Endothelial cell of umbilical vein (primary cell): ENCODE measurements around the gene USP34. TPM values are rescaled to one million over a fixed set of nuclear protein-coding genes. Genes with fewer than 3 reads are reported as not detected.

ENCODE experiments used
- BruUV-seq: library from RNA; stranded (reverse); fragments of 400-500 nt; replicated peaks from 2 replicates; lab custom pipeline; 2021; lab: Mats Ljungman, UMichigan
- CTCF ChIA-PET: fragments of 300-600, 350-600 bp; sonication (Branson Sonifier 250); formaldehyde crosslinking; loops from one replicate; lab custom pipeline; 2021; ENCODE audit warnings: antibody characterized with exemption, inconsistent platforms; lab: Charles Lee
- POLR2A ChIA-PET: fragments of 300-600, 350-600 bp; sonication (Branson Sonifier 250); formaldehyde crosslinking; loops from one replicate; lab custom pipeline; 2021; ENCODE audit warnings: antibody characterized with exemption, inconsistent platforms; lab: Charles Lee
- DNase-seq: peaks from one replicate; pipeline ENCODE4 v3.0.0-alpha.2; 2011; ENCODE audit warnings: low read depth, low spot score
- FAIRE-seq: peaks from 2 replicates; lab custom pipeline; 2011; peaks lifted over from hg19 to GRCh38; lab: Jason Lieb, UNC
- H2AFZ ChIP-seq: 2 replicates; pipeline ENCODE4 v1.6.0; 2012; ENCODE audit warnings: low read depth, low read length, control low read depth, inconsistent platforms
- H3K27ac ChIP-seq: 2 replicates; pipeline ENCODE4 v1.5.1; 2011; ENCODE audit warnings: low read depth, mild to moderate bottlenecking, control low read depth, low read length, moderate library complexity; ENCODE audit not compliant: insufficient read depth
- H3K27me3 ChIP-seq, 2 experiments: 2 replicates each; pipeline versions ENCODE4 v1.6.0 to v1.6.1; 2011; ENCODE audit warnings: low read length in 2 of 2, mixed read lengths in 1 of 2; ENCODE audit not compliant: control insufficient read depth in 2 of 2, insufficient read depth in 2 of 2
- H3K36me3 ChIP-seq, 2 experiments: 2 replicates in 1 of 2; 3 replicates in 1 of 2; pipeline ENCODE4 v1.5.1; 2011; ENCODE audit warnings: low read length in 2 of 2, mild to moderate bottlenecking in 1 of 2, moderate library complexity in 1 of 2; ENCODE audit not compliant: control insufficient read depth in 2 of 2, insufficient read depth in 2 of 2; ENCODE audit errors: extremely low read depth in 1 of 2
- H3K4me1 ChIP-seq: 3 replicates; pipeline ENCODE4 v1.5.1; 2011; ENCODE audit warnings: mild to moderate bottlenecking, low read length; ENCODE audit not compliant: control insufficient read depth, insufficient read depth; ENCODE audit errors: extremely low read depth
- H3K4me2 ChIP-seq: 2 replicates; pipeline ENCODE4 v1.6.1; 2011; ENCODE audit warnings: low read length, control low read depth, mixed read lengths; ENCODE audit not compliant: insufficient read depth
- H3K4me3 ChIP-seq, 3 experiments: fragments of 200-600 bp in 1 of 3; sonication (generic), shearing (Covaris generic) in 1 of 3; replicated peaks in 1 of 3; 2 replicates each; pipeline ENCODE4 v1.5.1; 2011 to 2016; ENCODE audit warnings: control low read depth in 3 of 3, low read length in 3 of 3, mild to moderate bottlenecking in 2 of 3, inconsistent platforms in 1 of 3, low read depth in 1 of 3, moderate library complexity in 1 of 3; ENCODE audit not compliant: insufficient read depth in 1 of 3
- H3K79me2 ChIP-seq: 2 replicates; pipeline ENCODE4 v1.6.0; 2012; ENCODE audit warnings: low read length, inconsistent platforms; ENCODE audit not compliant: control insufficient read depth, insufficient read depth
- H3K9ac ChIP-seq: replicated peaks from 2 replicates; pipeline ENCODE3; 2011; ENCODE audit warnings: low read length, control low read depth; ENCODE audit not compliant: insufficient read depth; ENCODE audit errors: extremely low read depth
- H3K9me1 ChIP-seq: replicated peaks from 3 replicates; pipeline ENCODE4 v1.6.0; 2011; ENCODE audit warnings: mild to moderate bottlenecking, low read length; ENCODE audit not compliant: control insufficient read depth, insufficient read depth; ENCODE audit errors: extremely low read depth
- H3K9me3 ChIP-seq: replicated peaks from 2 replicates; pipeline ENCODE4 v1.5.1; 2012; ENCODE audit warnings: low read length, inconsistent platforms; ENCODE audit not compliant: control insufficient read depth, insufficient read depth
- H4K20me1 ChIP-seq: replicated peaks from 2 replicates; pipeline ENCODE3; 2011; ENCODE audit warnings: mild to moderate bottlenecking, low read length; ENCODE audit not compliant: control insufficient read depth, insufficient read depth; ENCODE audit errors: extremely low read depth
- CTCF ChIP-seq, 2 donors: IDR thresholded peaks; 1 replicate in 1 of 2; 2 replicates in 1 of 2; pipeline ENCODE4 v1.5.1; 2011; ENCODE audit warnings: low read length in 2 of 2, mild to moderate bottlenecking in 2 of 2, moderate library complexity in 2 of 2, control low read depth in 1 of 2, inconsistent platforms in 1 of 2, low read depth in 1 of 2; ENCODE audit not compliant: insufficient read depth in 1 of 2; ENCODE audit errors: extremely low read depth in 1 of 2
- GATA2 ChIP-seq: IDR thresholded peaks from 2 replicates; pipeline ENCODE4 v1.7.0; 2011; ENCODE audit warnings: low read depth, mild to moderate bottlenecking, moderate library complexity, mixed read lengths, low read length; ENCODE audit not compliant: insufficient read length, insufficient read depth
- MAX ChIP-seq: IDR thresholded peaks from 2 replicates; pipeline ENCODE4 v1.6.1; 2011; ENCODE audit not compliant: insufficient read depth, insufficient read length
- MYC ChIP-seq: IDR thresholded peaks from one replicate; pipeline ENCODE4 v1.6.1; 2011; ENCODE audit warnings: mild to moderate bottlenecking, low read depth, low read length
- POLR2A ChIP-seq: IDR thresholded peaks from 2 replicates; pipeline ENCODE4 v1.6.1; 2012; ENCODE audit warnings: low read depth, mild to moderate bottlenecking, control low read depth, low read length
- POLR2AphosphoS5 ChIP-seq: IDR thresholded peaks from 2 replicates; pipeline ENCODE4 v1.6.1; 2012; ENCODE audit warnings: low read depth, mild to moderate bottlenecking, control low read depth, low read length, moderate library complexity; ENCODE audit not compliant: insufficient read depth
- dilution Hi-C: fragments of 300-500 bp; cut with MboI; formaldehyde crosslinking; loops from one replicate; pipeline ENCODE4 v1.15.0; 2019; ENCODE audit warnings: low sequenced_read_pairs; ENCODE audit not compliant: extremely low pct_ligation_motif_present
- intact Hi-C: fragments of 100-400 bp; cut with micrococcal nuclease; formaldehyde crosslinking; loops from one replicate; pipeline ENCODE4 v1.10.0; 2022
- polyA plus RNA-seq, 4 experiments: library from polyadenylated mRNA; depleted of rRNA in 3 of 4; stranded (reverse) in 3 of 4; unstranded in 1 of 4; fragments of >200 nt; gene quantifications; 2 replicates each; pipeline versions ENCODE4 v1.2.1 to v1.2.3, GENCODE V29; 2011 to 2012; ENCODE audit warnings: missing spikeins in 1 of 4
- total RNA-seq: library from RNA; stranded (reverse); gene quantifications from 2 replicates; pipeline ENCODE4 v1.2.3, GENCODE V29; 2021

Gene USP34
- total and polyA plus RNA-seq, 2 donors (not counting 3 experiments of a cell fraction or from before 2014, with no cell fraction given) = 46.3 to 96.9 TPM

GRCh38 chr2:61510674-61511671 lies 40.1 kb upstream of the USP34 start:
- intact Hi-C loops = no loop called here
- peaks cover 96% of the 10 kb centered on the region for H3K79me2 ChIP-seq
- H3K27me3 ChIP-seq = no peaks in the 10 kb centered on the region
- no TSS peak for BruUV-seq
- no peak overlapping the region for H3K9ac ChIP-seq
- DNase-seq (no peak), FAIRE-seq (no peak)
- H2AFZ ChIP-seq = no peak overlapping the region
- no peak overlapping the region for H3K4me3 ChIP-seq
- dilution Hi-C loops = no loop called here
- no peaks in the 10 kb centered on the region for H3K9me3 ChIP-seq
- no peaks in the 10 kb centered on the region for H4K20me1 ChIP-seq
- ChIA-PET POLR2A (no interaction called here), CTCF (interaction anchor here (0.6 kb wide), 1 partner anchor 52 kb away, joined by 3 read pairs; no protein-coding TSS in a partner anchor)
- H3K4me1 ChIP-seq = no peaks in the 10 kb centered on the region
- no peaks in the 10 kb centered on the region for H3K9me1 ChIP-seq
- TF ChIP-seq MAX (no peak), CTCF (IDR thresholded peaks at IDR 0.05; ENCODE audit: extremely low read depth in 1 of 2, insufficient read depth in 1 of 2, low read depth in 1 of 2, low read length in 2 of 2) (no peak), MYC (no peak), POLR2A (no peak), GATA2 (no peak), POLR2AphosphoS5 (no peak)
- H3K27ac ChIP-seq = no peak overlapping the region
- no peak overlapping the region for H3K4me2 ChIP-seq
- H3K36me3 ChIP-seq = peaks cover 9 to 16% of the 10 kb centered on the region in 2 experiments
